Lower leg skin (tissue), 3 donors: ENCODE results near the gene PPP1R7.

Experiments
- POLR2A ChIP-seq, 2 donors: fragments of 450-650 bp; IDR thresholded peaks; one replicate each; pipeline ENCODE4 v1.6.1; 2016 to 2017; ENCODE audit warnings: antibody characterized with exemption in 2 of 2, mild to moderate bottlenecking in 1 of 2, moderate library complexity in 1 of 2
- TF ChIP-seq, protein P1 (sequence below), 3 donors: fragments of 450-650 bp; IDR thresholded peaks; one replicate each; pipeline ENCODE4 v1.5.1; 2016; ENCODE audit warnings: antibody characterized with exemption in 3 of 3, mild to moderate bottlenecking in 3 of 3, moderate library complexity in 2 of 3

DNA sequence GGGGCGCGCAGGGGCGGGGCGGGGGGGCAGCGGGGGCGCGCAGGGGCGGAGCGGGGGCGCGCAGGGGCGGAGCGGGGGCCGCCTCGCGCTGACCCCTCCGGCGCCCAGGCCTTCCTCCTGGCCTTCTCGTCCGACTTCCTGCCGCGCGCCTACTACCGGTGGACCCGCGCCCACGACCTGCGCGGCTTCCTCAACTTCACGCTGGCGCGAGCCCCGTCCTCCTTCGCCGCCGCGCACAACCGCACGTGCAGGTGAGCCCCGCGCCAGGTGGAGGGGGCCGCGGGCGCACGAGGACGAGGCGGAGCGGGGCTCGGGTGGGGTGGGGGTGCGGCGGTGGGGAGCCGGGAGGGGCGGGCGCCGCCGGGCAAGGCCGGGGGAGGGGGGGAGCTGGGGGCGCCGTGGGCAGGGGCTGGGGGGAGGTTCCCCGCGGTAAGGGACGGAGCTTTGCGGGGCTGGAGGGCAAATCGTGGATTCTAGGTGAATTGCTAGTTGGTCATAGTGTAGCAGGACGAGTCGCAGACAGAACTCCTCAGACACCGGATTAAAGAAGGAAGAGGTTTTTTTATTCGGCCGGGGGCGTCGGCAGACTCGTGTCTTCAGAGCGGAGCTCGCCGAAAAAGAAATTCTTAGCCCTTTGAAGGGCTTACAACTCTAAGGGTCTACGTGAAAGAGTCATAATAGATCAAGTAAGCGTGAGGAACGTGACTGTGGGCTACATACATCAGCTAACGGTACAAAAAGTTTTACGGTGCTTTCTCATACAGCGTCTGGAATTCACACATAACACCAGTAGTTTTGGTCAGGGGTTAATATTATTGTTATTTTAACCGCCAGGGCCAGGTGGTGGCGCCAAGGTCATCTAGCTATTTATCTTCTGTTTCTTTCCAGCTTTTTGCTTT, 68.1 kb downstream of the PPP1R7 start:
- TF ChIP-seq POLR2A (IDR thresholded peaks at IDR 0.05) = no peak
- TF ChIP-seq, protein P1, sequence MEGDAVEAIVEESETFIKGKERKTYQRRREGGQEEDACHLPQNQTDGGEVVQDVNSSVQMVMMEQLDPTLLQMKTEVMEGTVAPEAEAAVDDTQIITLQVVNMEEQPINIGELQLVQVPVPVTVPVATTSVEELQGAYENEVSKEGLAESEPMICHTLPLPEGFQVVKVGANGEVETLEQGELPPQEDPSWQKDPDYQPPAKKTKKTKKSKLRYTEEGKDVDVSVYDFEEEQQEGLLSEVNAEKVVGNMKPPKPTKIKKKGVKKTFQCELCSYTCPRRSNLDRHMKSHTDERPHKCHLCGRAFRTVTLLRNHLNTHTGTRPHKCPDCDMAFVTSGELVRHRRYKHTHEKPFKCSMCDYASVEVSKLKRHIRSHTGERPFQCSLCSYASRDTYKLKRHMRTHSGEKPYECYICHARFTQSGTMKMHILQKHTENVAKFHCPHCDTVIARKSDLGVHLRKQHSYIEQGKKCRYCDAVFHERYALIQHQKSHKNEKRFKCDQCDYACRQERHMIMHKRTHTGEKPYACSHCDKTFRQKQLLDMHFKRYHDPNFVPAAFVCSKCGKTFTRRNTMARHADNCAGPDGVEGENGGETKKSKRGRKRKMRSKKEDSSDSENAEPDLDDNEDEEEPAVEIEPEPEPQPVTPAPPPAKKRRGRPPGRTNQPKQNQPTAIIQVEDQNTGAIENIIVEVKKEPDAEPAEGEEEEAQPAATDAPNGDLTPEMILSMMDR (IDR thresholded peaks at IDR 0.05) = no peak
